ENCODE measurements around the gene PLEKHH3. TPM values are rescaled to one million over a fixed set of nuclear protein-coding genes. Genes with fewer than 3 reads are reported as not detected.

PLEKHH3 gene
- total RNA-seq, 1 experiment from 2014 or later: 37.2 TPM

- peaks cover 2% of the 10 kb centered on the region for H3K36me3 ChIP-seq (replicated peaks; ENCODE audit: control insufficient read depth, insufficient read depth, low read length)
- H3K27me3 ChIP-seq (ENCODE audit: control insufficient read depth, insufficient read depth, low read length): no peaks in the 10 kb centered on the region
- DNase-seq: no peak
- H3K4me3 ChIP-seq (ENCODE audit: insufficient read depth, low read depth, low read length): no peak overlapping the region
Measured at GRCh38 chr17:42697108-42697811, 20.5 kb upstream of the PLEKHH3 start.

- H3K27me3 ChIP-seq (ENCODE audit: control insufficient read depth, insufficient read depth, low read length): no peaks in the 10 kb centered on the region
- peak; percentile 32 for DNase-seq
- H3K36me3 ChIP-seq (replicated peaks; ENCODE audit: control insufficient read depth, insufficient read depth, low read length): peaks cover 2% of the 10 kb centered on the region
- no peak overlapping the region for H3K4me3 ChIP-seq (ENCODE audit: insufficient read depth, low read depth, low read length)
Measured at GRCh38 chr17:42695500-42695899, 18.7 kb upstream of the PLEKHH3 start.

- peaks cover 2% of the 10 kb centered on the region for H3K36me3 ChIP-seq (replicated peaks; ENCODE audit: control insufficient read depth, insufficient read depth, low read length)
- no peak for DNase-seq
- no peaks in the 10 kb centered on the region for H3K27me3 ChIP-seq (ENCODE audit: control insufficient read depth, insufficient read depth, low read length)
- H3K4me3 ChIP-seq (ENCODE audit: insufficient read depth, low read depth, low read length): no peak overlapping the region
Measured at GRCh38 chr17:42694524-42694923, 17.7 kb upstream of the PLEKHH3 start.

GRCh38 chr17:42692489-42692888 lies 15.7 kb upstream of the PLEKHH3 start:
- Histone ChIP-seq H3K36me3 (replicated peaks; ENCODE audit: control insufficient read depth, insufficient read depth, low read length) (peaks cover 2% of the 10 kb centered on the region; the same call in 1 of the 2 replicates), H3K4me3 (ENCODE audit: insufficient read depth, low read depth, low read length) (no peak overlapping the region), H3K27me3 (ENCODE audit: control insufficient read depth, insufficient read depth, low read length) (no peaks in the 10 kb centered on the region)
- DNase-seq: peak; percentile 27

- no peak overlapping the region for H3K4me3 ChIP-seq (ENCODE audit: insufficient read depth, low read depth, low read length)
- H3K27me3 ChIP-seq (ENCODE audit: control insufficient read depth, insufficient read depth, low read length): no peaks in the 10 kb centered on the region
- DNase-seq: peak; percentile 38
- peaks cover 2% of the 10 kb centered on the region; the same call in 1 of the 2 replicates for H3K36me3 ChIP-seq (replicated peaks; ENCODE audit: control insufficient read depth, insufficient read depth, low read length)
Measured at GRCh38 chr17:42691021-42691545, 14.3 kb upstream of the PLEKHH3 start.

- no peak for DNase-seq
- H3K4me3 ChIP-seq (ENCODE audit: insufficient read depth, low read depth, low read length): no peak overlapping the region
- peaks cover 2% of the 10 kb centered on the region; the same call in 1 of the 2 replicates for H3K36me3 ChIP-seq (replicated peaks; ENCODE audit: control insufficient read depth, insufficient read depth, low read length)
- no peaks in the 10 kb centered on the region for H3K27me3 ChIP-seq (ENCODE audit: control insufficient read depth, insufficient read depth, low read length)
Measured at GRCh38 chr17:42690596-42690995, 13.8 kb upstream of the PLEKHH3 start.

GRCh38 chr17:42687707-42688320 lies 11.0 kb upstream of the PLEKHH3 start:
- peak; percentile 53 for DNase-seq
- H3K4me3 ChIP-seq (ENCODE audit: insufficient read depth, low read depth, low read length): no peak overlapping the region

GRCh38 chr17:42686520-42687128 lies 9.8 kb upstream of the PLEKHH3 start:
- DNase-seq: peak; percentile 62
- H3K36me3 ChIP-seq (replicated peaks; ENCODE audit: control insufficient read depth, insufficient read depth, low read length): no peaks in the 10 kb centered on the region; the same call in 1 of the 2 replicates
- no peak overlapping the region for H3K4me3 ChIP-seq (ENCODE audit: insufficient read depth, low read depth, low read length)

More at GRCh38 chr17:42687707-42688320, 11.0 kb upstream of the PLEKHH3 start:
- Histone ChIP-seq H3K27me3 (ENCODE audit: control insufficient read depth, insufficient read depth, low read length) (peaks cover 13% of the 10 kb centered on the region), H3K36me3 (replicated peaks; ENCODE audit: control insufficient read depth, insufficient read depth, low read length) (no peaks in the 10 kb centered on the region; the same call in 1 of the 2 replicates)

GRCh38 chr17:42685831-42686230 lies 9.0 kb upstream of the PLEKHH3 start:
- Histone ChIP-seq H3K27me3 (ENCODE audit: control insufficient read depth, insufficient read depth, low read length) (peaks cover 15% of the 10 kb centered on the region), H3K4me3 (ENCODE audit: insufficient read depth, low read depth, low read length) (no peak overlapping the region), H3K36me3 (replicated peaks; ENCODE audit: control insufficient read depth, insufficient read depth, low read length) (no peaks in the 10 kb centered on the region; the same call in 1 of the 2 replicates)
- no peak for DNase-seq

More at GRCh38 chr17:42686520-42687128, 9.8 kb upstream of the PLEKHH3 start:
- peaks cover 15% of the 10 kb centered on the region for H3K27me3 ChIP-seq (ENCODE audit: control insufficient read depth, insufficient read depth, low read length)

- Histone ChIP-seq H3K4me3 (ENCODE audit: insufficient read depth, low read depth, low read length) (no peak overlapping the region), H3K27me3 (ENCODE audit: control insufficient read depth, insufficient read depth, low read length) (peaks cover 21% of the 10 kb centered on the region), H3K36me3 (replicated peaks; ENCODE audit: control insufficient read depth, insufficient read depth, low read length) (no peaks in the 10 kb centered on the region; the same call in 1 of the 2 replicates)
- no peak for DNase-seq
Measured at GRCh38 chr17:42684929-42685556, 8.2 kb upstream of the PLEKHH3 start.

GRCh38 chr17:42683407-42684034 lies 6.7 kb upstream of the PLEKHH3 start:
- Histone ChIP-seq H3K4me3 (ENCODE audit: insufficient read depth, low read depth, low read length) (peak overlapping the region; percentile 63; the same call in 1 of the 2 replicates), H3K36me3 (replicated peaks; ENCODE audit: control insufficient read depth, insufficient read depth, low read length) (no peaks in the 10 kb centered on the region; the same call in 1 of the 2 replicates), H3K27me3 (ENCODE audit: control insufficient read depth, insufficient read depth, low read length) (peaks cover 23% of the 10 kb centered on the region)
- DNase-seq: peak; percentile 81

GRCh38 chr17:42682722-42683403 lies 6.1 kb upstream of the PLEKHH3 start:
- peak; percentile 87 for DNase-seq
- peaks cover 23% of the 10 kb centered on the region for H3K27me3 ChIP-seq (ENCODE audit: control insufficient read depth, insufficient read depth, low read length)
- H3K36me3 ChIP-seq (replicated peaks; ENCODE audit: control insufficient read depth, insufficient read depth, low read length): no peaks in the 10 kb centered on the region; the same call in 1 of the 2 replicates
- H3K4me3 ChIP-seq (ENCODE audit: insufficient read depth, low read depth, low read length): peak overlapping the region; percentile 63

- Histone ChIP-seq H3K27me3 (ENCODE audit: control insufficient read depth, insufficient read depth, low read length) (peaks cover 23% of the 10 kb centered on the region), H3K36me3 (replicated peaks; ENCODE audit: control insufficient read depth, insufficient read depth, low read length) (no peaks in the 10 kb centered on the region; the same call in 1 of the 2 replicates)
- DNase-seq: peak; percentile 93
Measured at GRCh38 chr17:42681976-42682721, 5.4 kb upstream of the PLEKHH3 start, which contains the start of gene CNTNAP1. CNTNAP1 (plus strand) TSS chr17:42682531; CDS start chr17:42682830, 299 bp downstream.

More at GRCh38 chr17:42681976-42682721, 5.4 kb upstream of the PLEKHH3 start, which contains the start of gene CNTNAP1:
- H3K4me3 ChIP-seq (ENCODE audit: insufficient read depth, low read depth, low read length): peak within 1 kb of the TSS; percentile 63

Measured in H7 (cell line).